NCI-H2196 treated with DMSO at 0.1 percent for 48 hours (cell line): ENCODE data around the gene CCNY.

Experiments used
- DNase-seq: peaks from one replicate; lab custom pipeline; 2025; ENCODE audit not compliant: unreplicated experiment; lab: John Stamatoyannopoulos, UW

CCNY gene

DNA sequence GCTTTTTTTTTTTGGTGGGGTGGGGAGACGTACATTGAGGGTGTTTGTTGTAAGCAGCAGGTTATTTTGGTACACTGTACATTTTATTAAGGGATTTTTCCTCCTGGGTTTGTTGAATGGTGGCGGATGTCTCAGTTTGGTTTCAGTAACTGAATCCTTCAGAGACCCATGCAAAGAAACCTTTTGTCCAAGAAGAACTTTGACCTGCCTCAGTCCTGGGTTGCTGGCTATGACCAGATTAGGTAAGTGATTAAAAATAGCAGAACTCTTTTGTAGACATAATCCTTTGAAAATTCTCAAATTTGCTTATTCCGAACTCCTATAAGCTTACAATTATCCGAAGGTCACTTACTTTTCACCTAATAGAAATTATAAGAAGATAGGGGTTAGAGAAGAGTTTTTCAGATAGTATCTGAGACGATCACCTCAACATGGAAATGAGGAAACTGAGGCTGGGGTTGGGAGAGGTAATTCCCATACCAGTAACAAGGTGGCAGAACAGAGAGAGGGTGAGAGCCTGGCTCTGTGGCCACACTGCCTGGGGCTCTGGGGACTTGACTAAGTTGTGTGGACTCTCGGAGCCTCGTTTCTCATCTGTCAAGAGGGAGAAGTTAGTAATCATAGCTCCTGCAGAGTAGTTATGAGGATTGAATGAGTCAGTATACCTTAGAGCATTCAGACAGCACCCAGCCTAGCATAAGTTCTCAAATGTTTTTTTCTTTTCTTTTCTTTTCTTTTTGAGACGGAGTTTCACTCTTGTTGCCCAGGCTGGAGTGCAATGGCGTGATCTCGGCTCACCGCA, 87.4 kb downstream of the CCNY start:
- no peak for DNase-seq

DNA sequence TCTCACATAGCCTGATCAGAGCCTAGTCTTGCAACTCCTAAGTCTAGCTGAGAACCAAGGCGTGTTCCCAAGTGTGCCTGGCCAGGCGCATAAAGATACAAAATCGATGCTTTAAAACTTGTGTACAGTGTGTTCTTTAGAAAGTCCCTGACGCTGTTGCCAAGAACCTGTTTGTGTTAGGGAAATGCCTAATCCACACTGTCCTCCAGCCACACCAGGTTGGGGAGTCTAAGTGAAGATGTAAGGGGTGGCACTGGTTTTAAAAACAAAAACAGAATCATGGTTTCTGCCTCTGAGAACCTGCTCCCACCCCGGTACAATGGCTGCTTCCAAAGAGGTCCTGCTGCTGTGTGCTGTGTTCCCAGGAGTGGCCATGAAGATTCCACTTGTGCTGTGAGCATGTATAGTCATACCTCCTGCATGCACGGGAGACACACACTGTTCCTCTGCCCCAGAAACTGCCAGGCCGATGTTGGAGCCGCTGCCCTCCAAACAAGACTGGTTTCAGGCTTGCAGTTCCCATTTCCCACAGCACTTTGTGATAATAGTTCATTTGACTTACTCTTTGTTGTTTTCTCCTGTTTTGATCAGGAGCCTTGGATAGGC, 88.5 kb downstream of the CCNY start:
- no peak for DNase-seq

DNA sequence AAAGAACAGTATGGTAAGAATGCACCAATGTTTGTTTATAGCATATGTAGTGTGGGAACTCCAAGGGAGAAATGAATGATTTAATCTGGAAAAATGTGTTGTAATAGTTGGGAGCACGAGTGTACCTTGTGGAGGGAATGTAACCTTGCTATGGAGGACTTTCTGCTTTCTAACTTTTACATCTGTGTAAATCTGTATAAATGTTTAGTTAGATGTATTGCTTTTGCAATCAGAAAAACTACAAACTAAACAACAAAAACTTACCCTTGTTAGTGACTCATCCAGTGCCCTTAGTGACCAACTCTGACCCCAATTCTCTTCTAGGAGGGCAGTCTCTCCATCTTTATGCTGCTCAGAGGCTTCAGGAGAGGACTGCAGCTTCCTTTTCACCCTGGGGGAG, 89.3 kb downstream of the CCNY start:
- DNase-seq = no peak

DNA sequence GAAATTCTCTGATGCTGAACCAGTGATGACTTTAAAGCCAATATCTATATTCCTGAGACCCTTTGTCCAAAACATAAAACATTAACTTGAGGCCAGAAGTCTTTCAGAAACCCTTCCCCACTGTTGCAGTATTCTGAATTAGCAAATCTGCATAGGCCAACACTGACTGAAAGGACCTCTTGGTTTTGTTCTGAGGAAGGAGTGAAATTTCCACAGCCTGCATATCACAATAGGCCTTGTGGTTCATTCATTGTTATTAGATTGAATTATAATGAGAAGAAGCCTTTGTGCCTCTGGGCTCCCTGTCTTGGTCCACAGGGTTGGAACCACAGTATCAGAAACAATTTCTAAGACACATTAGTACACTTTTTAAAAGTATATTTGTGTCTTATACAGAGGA, 90.3 kb downstream of the CCNY start:
- no peak for DNase-seq

DNA sequence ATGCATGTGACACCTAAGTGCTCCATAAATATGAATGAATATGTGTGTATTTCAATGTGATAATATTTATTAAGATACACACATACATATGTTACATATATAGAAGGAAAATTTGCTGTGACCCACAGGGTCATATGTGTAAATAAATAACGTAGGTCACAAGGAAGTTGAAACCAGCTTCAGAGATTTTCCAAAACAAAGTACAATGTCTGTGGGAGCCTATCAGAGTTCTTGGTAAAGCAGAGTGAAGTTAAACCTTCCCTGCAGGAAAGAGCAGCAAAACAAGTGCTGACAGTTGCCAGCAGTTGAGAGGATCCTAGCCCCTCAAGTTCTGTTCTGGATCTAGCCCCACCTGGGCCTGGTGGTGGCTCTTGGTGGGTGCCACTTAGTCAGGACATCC, 91.2 kb downstream of the CCNY start:
- DNase-seq = no peak

DNA sequence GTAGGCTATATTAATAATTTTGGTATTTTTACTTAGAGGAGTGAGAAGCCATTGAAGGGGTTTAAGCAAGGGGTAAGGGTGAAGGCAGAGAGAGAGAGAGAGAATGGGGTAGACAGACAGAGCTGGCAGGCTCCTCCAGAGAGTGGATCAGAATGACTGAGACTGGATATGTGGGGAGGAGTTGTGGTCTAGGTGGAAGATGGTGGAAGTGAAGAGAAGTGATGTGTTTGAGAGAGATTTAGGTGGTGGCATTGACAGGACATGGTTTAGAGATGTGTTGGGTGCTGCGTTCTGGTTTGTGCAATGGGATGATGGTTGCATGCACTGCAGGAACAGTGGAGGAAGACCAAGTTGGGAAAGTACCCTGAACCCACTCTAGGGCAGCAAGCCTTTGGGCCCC, 92.2 kb downstream of the CCNY start:
- no peak for DNase-seq

DNA sequence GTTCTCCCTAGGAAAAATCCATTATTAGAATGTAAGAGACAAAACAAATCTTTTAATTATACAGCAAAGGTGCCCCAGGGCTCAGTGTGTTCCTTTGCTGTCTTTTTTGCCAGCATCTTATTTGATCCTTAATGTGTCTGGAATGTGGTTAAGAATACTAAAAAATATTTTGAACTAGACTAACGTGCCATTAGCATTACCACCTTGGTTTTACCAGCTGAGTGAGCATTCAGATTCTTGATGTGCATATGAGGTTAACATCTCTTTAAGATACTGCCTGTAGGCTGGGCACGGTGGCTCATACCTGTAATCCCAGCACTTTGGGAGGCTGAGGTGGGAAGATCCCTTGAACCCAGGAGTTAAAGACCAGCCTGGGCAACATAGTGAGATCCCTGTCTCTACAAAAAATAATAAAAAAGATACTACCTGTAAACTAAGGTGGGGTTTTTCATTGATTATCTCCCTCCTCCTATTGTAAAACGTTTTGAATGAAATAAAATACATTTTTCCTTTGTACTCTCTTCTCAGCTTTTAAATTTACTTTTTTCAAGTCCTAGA, 96.6 kb downstream of the CCNY start:
- DNase-seq = no peak

DNA sequence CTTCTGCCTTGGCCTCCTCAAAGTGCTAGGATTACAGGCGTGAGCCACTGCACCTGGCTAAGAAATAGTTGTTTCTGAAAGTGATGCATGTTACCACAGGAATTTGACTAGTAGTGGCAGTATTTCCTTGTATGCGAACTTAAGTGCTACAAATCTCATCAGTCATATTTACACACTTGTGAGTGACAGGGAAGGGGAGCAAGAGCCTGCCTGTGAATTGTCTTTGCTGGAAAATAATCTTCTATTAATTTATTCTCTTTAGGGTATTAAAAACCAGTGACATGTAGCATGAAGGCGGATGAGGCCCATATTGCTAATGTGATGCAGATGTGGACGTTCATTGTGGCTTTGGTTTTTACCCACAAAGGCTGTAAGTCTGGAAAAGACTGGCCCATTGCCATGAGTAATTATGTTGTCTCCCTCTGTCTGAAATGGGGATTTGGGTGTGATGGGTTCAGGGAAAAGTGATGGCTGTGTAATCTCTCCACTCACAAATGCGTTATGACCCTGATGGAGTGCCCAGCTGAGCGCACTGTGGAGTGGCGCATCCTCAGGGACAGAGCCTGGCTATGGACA, 97.6 kb downstream of the CCNY start:
- no peak for DNase-seq

DNA sequence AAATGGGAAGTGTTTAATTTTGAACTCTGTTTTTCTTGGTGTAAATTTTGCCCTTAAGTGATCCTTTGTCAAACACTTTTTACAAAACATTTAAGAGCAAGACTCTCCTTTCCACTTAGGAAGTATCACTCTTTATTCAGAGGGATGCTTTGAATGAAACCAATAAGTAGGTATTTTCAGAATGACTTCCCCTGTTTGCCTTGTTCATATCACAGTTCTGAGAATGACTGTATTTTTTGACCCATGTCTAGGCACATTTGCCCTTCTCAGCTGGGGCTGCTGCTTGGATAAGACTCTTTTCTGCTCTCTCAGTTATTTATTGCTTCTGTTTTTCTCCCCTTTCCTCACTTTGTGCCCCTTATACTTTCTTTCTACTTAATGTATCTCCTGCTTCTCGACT, 98.2 kb downstream of the CCNY start:
- DNase-seq = no peak

DNA sequence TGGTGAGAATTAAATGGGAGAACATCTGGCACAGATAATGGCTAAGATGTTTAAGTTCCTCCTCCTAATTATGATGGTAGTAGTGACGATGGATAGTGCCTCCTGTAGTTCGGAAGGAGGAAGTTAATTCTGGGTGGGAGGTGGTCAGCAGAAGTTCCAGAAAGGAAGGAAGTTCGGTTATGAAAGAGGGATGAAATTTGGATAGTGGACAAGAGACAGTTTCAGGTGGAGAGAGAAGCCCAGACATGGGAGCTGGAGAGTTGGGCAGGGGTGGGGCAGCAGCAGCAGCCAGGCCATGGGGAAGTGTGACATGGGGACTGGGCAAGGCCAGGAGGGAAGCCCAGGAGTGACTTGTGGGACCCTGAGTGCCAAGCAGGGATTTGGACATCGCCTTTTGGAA, 99.5 kb downstream of the CCNY start:
- DNase-seq = no peak

DNA sequence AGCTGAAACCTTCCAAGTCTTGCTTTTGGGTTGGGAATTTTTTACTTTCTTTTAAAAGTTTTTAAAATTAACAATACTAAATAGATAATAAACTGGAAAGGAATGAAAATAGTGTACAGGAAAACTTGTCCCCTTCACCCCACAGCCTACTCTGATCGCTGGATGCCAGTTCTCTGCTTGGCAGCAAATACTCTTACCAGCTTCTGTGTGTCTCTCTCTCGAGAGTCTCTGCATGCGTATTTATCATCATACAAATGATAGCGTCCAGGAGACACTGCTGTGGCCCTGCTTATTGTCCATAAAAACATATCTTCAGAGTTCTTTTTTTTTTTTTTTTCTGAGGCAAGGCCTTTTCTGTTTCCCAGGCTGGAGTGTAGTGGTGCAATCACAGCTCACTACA, 101.5 kb downstream of the CCNY start:
- DNase-seq = no peak

DNA sequence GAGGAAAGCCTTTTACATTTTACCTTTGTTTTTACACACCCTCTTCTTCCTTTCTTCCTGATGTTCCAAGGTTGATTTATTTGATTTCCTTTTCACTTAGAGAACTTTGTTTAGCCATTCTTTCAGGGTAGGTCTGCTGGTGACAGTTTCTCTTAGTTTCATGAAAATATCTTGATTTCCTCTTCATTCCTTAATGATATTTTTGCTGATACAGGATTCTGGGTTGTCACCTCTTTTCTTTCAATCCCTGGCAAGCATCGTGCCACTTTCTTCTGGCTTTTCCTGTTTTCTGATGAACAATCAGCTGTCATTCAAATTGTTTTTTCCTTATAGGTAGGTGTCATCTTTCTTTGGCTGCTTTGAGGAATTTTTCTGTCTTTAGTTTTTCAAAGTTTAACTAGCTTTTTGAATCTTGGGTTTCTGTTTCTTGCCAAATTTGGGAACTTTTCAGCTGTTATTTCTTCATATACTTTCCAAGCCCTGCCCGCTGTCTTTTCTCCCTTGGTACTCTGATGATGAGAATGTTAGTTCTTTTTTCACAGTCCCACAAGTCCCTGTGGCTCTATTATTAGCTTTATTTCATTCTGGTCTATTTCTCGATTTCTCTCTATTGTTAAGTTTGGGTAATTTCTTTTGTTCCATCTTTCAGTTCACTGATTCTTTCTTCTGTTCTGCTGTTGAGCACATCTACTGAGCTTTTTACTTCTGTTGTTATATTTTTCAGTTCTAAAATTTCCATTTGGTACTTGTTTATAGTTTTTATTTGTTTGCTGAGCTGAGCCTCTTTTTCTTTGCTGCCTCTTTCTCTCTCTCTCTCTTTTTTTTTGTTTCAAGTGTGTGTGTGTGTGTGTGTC, 102.6 kb downstream of the CCNY start:
- no peak for DNase-seq

DNA sequence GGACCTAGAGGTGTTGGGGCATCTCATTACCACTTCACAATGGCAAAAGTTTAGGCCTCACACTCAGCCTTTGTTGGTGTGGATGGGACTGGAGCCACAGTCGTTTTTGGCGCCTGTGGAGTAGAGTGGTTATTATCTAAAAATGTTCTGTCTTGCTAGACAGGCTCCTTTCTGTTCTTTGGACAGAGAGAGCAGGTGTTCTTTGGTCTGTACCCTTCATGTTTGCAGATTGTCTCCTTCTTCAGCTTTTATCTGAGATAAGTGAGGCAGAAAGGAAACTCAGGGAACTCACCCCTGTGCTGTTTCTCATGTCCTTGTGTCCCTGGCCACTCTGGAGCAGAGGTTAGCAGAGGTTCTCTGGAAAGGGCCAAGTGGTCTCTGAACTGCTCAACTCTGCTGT, 103.7 kb downstream of the CCNY start:
- DNase-seq = no peak

DNA sequence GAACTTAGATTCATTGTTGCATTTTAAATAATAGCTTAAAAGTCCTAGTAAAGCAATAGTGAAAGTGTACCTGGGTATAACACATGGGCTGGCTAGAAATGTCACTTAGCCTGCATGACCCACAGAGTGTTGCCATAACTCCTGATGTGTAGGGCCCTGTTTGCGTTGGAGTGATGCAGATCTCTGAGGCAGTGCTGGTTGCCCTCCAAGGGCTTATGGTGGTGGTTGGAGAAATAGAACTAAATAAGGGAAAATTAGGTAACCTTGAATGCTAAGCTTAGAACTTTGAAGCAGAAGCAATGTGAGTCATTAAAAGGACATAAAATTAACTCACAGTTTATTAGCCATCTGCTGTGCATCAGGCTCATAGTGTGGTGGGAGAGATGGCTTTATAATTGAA, 105.7 kb downstream of the CCNY start:
- DNase-seq = no peak

DNA sequence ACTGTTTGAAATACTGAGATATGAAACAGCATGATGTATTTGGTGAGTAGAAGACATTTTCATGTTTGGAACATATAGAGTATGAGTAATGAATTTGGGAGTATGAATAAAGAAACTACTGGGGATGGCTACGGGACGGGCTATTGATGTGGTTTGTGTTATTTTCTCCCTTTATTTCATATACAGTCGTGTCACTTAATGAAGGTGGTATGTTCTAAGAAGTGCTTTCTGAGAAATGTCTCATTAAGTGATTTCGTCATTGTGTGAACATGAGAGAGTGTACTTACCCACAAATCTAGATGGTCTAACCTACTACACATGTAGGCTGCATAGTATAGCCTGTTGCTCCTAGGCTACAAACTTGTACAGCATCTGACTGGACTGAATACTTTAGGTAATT, 106.3 kb downstream of the CCNY start:
- no peak for DNase-seq

DNA sequence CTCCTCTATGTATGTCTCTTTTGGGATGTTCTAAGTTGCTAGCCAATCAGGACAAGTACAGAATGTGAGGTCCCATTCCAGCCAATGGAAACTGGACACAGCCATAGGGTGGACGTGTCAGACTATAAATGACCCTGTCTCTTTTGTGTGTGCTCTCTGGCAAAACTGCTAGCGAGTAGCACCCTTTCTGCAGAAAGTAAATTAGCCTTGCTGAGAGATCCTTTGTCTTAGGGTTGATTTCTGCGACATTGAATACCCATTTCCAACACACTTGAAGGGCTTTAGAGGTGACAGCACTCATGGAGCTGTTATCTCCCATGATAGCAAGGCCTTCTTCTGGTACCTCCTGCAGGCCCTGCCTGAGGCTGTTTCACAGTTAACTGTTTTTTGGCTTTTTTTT, 107.5 kb downstream of the CCNY start:
- DNase-seq = no peak

DNA sequence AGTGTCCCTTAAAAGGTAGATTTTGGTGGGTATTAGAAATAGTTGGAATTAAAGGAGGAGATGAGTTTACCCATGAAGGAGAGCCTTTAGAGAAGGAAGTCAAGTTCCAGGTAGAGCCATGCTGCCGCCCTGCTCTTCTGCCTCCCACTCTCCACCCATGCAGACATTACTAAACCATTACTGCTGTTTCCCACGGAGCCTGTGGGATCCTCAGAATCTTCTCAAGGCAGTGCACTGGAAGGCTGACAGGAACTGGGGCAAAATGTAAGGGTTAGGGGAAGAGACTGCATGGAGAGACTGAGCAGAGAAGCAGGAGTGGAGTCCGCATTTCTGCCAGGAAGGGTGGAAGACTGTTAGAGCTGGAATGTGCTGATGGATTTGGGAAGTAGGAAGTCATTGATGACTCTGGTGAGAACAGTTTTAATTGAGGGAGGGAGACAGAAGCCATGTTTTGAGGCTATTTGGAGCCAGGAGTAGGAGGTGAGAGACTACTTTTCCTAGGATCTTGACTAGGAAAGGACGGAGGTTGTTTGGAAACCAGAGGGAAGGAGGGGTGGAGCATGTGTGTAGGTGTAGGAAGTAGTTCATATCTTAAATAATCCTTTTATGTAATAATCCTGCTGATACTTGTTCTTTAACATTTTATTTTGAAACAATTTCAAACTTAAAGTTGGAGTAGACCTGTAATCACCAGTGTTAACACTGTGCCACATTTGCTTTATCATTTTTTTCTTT, 109.0 kb downstream of the CCNY start:
- DNase-seq = no peak

DNA sequence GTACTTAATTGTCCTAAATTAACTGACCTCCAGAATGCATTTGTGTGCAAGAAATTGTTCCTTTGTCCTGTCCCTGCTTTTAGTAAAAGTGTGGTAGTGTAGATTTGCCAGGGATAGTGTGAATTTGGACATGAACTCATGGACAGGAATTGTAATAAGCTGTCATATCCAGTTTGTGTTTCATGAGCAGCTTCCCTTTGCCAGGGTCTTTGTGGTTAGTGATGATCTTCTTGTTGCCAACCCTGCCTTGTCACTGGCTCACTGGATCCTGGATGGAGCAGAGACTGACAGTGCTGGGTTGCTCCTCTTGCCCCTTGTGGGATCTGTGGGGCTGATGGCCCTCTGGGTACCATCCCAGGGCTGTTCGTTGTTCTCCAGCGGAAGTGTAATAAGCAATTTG, 110.1 kb downstream of the CCNY start:
- no peak for DNase-seq

DNA sequence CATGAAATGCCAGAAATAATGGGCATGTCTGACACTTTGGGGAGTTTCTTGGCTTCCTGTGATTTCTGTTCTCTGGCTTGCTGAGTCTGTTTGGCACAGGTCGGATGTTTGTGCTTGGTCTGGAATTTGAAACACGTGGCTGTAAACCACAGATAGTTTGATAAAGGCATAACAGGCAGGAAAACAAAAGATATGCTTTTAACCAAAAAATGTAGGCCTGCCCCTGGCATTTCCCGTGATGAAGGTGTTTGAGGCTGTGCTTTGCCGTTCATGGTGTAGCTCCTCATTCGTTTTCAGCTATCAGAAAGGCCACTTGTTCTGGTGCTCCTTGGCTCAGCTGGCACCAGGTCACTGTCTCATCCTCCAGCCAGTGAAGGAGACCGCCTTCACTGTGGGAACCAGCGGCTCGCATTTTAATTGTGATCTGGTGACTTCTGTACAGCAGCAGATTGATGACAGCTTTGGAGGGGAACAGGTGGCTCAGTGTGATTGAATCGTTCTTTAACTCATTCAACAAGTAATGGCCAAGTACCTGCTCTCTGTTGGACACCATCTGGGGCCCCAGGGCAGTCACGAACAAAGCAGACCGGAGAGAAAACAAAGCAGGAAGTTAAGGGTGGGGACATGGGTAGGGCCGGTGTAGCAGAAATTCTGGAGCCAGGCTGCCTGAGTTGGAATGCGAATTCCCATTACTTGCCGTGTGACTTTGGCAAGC, 111.5 kb downstream of the CCNY start:
- no peak for DNase-seq
